ENCODE results near the gene DDX31. TPM values are rescaled to one million over a fixed set of nuclear protein-coding genes. Genes with fewer than 3 reads are reported as not detected.

DDX31 gene
- total RNA-seq, 1 experiment from 2014 or later = 25.8 TPM

- TF ChIP-seq CTCF (IDR thresholded peaks at IDR 0.05 in 2 of 3, conservative IDR thresholded peaks at IDR 0.05 in 1 of 3; ENCODE audit: borderline replicate concordance in 1 of 3, insufficient read depth in 1 of 3, low read depth in 2 of 3, low read length in 2 of 3) (no peak), CEBPB (IDR thresholded peaks at IDR 0.05; ENCODE audit: low read depth) (no peak), POLR2A (IDR thresholded peaks at IDR 0.05; ENCODE audit: borderline replicate concordance, extremely low read depth, insufficient read depth, insufficient read length) (no peak), ELF1 (IDR thresholded peaks at IDR 0.05; ENCODE audit: borderline replicate concordance, low read depth) (no peak), REST (IDR thresholded peaks at IDR 0.05; ENCODE audit: low read depth) (no peak)
These were observed 84.9 kb downstream of the DDX31 start (continued) for GRCh38 chr9:132584601-132585560.
